Measurements from ENCODE around the gene HSPA12A.

Gene HSPA12A

DNA sequence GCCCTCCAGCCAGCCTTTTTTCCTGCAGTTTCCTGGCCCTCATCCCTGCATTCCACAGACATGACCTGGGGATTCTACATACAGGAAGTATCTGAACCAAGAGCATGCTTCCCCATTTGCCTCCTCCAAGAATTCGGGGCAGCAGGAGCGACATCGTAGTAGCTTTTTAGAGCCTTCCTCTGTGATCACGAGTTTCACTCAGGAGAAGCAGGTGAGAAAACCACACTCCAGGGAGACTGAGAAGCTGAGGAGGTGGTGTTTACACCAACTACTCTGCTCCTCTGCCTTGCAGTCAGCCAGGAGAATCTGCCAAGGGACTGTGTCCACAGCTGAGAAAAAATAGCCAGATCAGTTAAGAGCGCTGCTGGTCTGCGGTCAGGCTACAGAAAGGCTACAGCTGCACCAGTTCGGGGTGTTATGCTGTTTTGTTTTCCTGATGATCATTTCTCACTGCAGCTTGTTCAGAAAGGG lies 54.1 kb downstream of the HSPA12A start:
- no peak overlapping the region for H3K27ac ChIP-seq (ENCODE audit: extremely low read depth, low read depth, low read length)
- ChIA-PET POLR2A (no interaction called here), CTCF (interaction anchor here (0.9 to 4.4 kb wide), 3 partner anchors 10 to 486 kb away, joined by 3 to 27 read pairs (median 8); no protein-coding TSS in a partner anchor)
- H3K4me1 ChIP-seq (ENCODE audit: control insufficient read depth, insufficient read depth, low read length), result no peaks in the 10 kb centered on the region
- peaks cover 0 to 19% of the 10 kb centered on the region in 2 experiments; a peak in 1 of 3 replicates for H3K36me3 ChIP-seq (ENCODE audit: control insufficient read depth in 2 of 2, insufficient read depth in 1 of 2, low read length in 2 of 2)
- no peaks in the 10 kb centered on the region for H3K9me3 ChIP-seq (ENCODE audit: control insufficient read depth, insufficient read depth, low read depth, low read length)
- H3K4me3 ChIP-seq (ENCODE audit: low read depth, low read length), result no peak overlapping the region
- TF ChIP-seq ZNF114 (tag by site-specific recombination; IDR thresholded peaks at IDR 0.05) (no peak), ZSCAN23 (tag by site-specific recombination; IDR thresholded peaks at IDR 0.05) (no peak), ZNF707 (tag by site-specific recombination; IDR thresholded peaks at IDR 0.05) (no peak), ZNF830 (tag by site-specific recombination; IDR thresholded peaks at IDR 0.05; ENCODE audit: low read depth) (no peak), KLF8 (tag by site-specific recombination; IDR thresholded peaks at IDR 0.05) (no peak), SCRT2 (tag by site-specific recombination; IDR thresholded peaks at IDR 0.05) (no peak), ZNF335 (tag by site-specific recombination; conservative IDR thresholded peaks at IDR 0.05) (no peak), ZNF544 (tag by site-specific recombination; IDR thresholded peaks at IDR 0.05) (no peak), ZBTB20 (tag by site-specific recombination; IDR thresholded peaks at IDR 0.05) (no peak), ZNF529 (tag by site-specific recombination; IDR thresholded peaks at IDR 0.05; ENCODE audit: insufficient replicate concordance) (no peak), ZNF354C (tag by site-specific recombination; IDR thresholded peaks at IDR 0.05; ENCODE audit: borderline replicate concordance, low read depth) (no peak), ZNF24 (tag by site-specific recombination; IDR thresholded peaks at IDR 0.05) (no peak), ZNF561 (tag by site-specific recombination; IDR thresholded peaks at IDR 0.05; ENCODE audit: borderline replicate concordance) (no peak), KLF10 (tag by site-specific recombination; IDR thresholded peaks at IDR 0.05) (no peak)
- TF ChIP-seq, protein P1, sequence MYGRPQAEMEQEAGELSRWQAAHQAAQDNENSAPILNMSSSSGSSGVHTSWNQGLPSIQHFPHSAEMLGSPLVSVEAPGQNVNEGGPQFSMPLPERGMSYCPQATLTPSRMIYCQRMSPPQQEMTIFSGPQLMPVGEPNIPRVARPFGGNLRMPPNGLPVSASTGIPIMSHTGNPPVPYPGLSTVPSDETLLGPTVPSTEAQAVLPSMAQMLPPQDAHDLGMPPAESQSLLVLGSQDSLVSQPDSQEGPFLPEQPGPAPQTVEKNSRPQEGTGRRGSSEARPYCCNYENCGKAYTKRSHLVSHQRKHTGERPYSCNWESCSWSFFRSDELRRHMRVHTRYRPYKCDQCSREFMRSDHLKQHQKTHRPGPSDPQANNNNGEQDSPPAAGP (tag by site-specific recombination; IDR thresholded peaks at IDR 0.05), result no peak
- TF ChIP-seq, protein P2, sequence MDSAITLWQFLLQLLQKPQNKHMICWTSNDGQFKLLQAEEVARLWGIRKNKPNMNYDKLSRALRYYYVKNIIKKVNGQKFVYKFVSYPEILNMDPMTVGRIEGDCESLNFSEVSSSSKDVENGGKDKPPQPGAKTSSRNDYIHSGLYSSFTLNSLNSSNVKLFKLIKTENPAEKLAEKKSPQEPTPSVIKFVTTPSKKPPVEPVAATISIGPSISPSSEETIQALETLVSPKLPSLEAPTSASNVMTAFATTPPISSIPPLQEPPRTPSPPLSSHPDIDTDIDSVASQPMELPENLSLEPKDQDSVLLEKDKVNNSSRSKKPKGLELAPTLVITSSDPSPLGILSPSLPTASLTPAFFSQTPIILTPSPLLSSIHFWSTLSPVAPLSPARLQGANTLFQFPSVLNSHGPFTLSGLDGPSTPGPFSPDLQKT (IDR thresholded peaks at IDR 0.05; ENCODE audit: borderline replicate concordance, low read depth, low read length), result no peak
- TF ChIP-seq, protein P3, sequence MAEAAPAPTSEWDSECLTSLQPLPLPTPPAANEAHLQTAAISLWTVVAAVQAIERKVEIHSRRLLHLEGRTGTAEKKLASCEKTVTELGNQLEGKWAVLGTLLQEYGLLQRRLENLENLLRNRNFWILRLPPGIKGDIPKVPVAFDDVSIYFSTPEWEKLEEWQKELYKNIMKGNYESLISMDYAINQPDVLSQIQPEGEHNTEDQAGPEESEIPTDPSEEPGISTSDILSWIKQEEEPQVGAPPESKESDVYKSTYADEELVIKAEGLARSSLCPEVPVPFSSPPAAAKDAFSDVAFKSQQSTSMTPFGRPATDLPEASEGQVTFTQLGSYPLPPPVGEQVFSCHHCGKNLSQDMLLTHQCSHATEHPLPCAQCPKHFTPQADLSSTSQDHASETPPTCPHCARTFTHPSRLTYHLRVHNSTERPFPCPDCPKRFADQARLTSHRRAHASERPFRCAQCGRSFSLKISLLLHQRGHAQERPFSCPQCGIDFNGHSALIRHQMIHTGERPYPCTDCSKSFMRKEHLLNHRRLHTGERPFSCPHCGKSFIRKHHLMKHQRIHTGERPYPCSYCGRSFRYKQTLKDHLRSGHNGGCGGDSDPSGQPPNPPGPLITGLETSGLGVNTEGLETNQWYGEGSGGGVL (tag by site-specific recombination; IDR thresholded peaks at IDR 0.05), result no peak
- TF ChIP-seq, protein P4, sequence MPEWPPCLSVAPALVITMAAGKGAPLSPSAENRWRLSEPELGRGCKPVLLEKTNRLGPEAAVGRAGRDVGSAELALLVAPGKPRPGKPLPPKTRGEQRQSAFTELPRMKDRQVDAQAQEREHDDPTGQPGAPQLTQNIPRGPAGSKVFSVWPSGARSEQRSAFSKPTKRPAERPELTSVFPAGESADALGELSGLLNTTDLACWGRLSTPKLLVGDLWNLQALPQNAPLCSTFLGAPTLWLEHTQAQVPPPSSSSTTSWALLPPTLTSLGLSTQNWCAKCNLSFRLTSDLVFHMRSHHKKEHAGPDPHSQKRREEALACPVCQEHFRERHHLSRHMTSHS (tag by site-specific recombination; IDR thresholded peaks at IDR 0.05), result no peak
- TF ChIP-seq, protein P5, sequence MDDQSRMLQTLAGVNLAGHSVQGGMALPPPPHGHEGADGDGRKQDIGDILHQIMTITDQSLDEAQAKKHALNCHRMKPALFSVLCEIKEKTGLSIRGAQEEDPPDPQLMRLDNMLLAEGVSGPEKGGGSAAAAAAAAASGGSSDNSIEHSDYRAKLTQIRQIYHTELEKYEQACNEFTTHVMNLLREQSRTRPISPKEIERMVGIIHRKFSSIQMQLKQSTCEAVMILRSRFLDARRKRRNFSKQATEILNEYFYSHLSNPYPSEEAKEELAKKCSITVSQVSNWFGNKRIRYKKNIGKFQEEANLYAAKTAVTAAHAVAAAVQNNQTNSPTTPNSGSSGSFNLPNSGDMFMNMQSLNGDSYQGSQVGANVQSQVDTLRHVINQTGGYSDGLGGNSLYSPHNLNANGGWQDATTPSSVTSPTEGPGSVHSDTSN (CRISPR knock-in tag; IDR thresholded peaks at IDR 0.05), result no peak

DNA sequence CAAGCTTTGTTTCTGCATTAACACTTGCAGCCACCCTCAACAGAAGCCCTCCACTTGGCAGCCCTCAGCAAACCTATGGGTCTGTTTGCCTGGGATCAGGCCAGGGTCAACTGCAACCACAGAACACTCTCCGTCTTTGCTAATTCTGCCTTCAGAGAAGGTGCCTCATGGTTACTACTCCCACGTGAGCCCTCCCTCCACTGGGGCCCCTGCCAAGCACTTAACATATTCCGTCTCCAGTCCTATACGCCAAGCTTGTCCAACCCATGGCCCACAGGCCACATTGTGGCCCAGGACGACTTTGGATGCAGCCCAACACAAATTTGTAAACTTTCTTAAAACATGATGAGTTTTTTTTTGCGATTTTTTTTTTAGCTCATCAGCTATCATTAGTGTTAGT lies 54.7 kb downstream of the HSPA12A start:
- H3K4me3 ChIP-seq (ENCODE audit: low read depth, low read length), result no peak overlapping the region
- ChIA-PET CTCF (interaction anchor here (0.6 to 4.4 kb wide), 5 partner anchors 10 to 489 kb away, joined by 3 to 27 read pairs (median 3); no protein-coding TSS in a partner anchor), POLR2A (no interaction called here)
- no peaks in the 10 kb centered on the region for H3K9me3 ChIP-seq (ENCODE audit: control insufficient read depth, insufficient read depth, low read depth, low read length)
- H3K4me1 ChIP-seq (ENCODE audit: control insufficient read depth, insufficient read depth, low read length), result no peaks in the 10 kb centered on the region
- peaks cover 0 to 12% of the 10 kb centered on the region in 2 experiments; a peak in 1 of 3 replicates for H3K36me3 ChIP-seq (ENCODE audit: control insufficient read depth in 2 of 2, insufficient read depth in 1 of 2, low read length in 2 of 2)
- H3K27ac ChIP-seq (ENCODE audit: extremely low read depth, low read depth, low read length), result no peak overlapping the region
- TF ChIP-seq ZNF747 (tag by site-specific recombination; IDR thresholded peaks at IDR 0.05) (no peak), RBAK (tag by site-specific recombination; IDR thresholded peaks at IDR 0.05) (no peak), GLI2 (tag by site-specific recombination; IDR thresholded peaks at IDR 0.05; ENCODE audit: borderline replicate concordance, low read depth) (no peak), ZNF169 (tag by site-specific recombination; IDR thresholded peaks at IDR 0.05) (no peak), ZNF37A (tag by site-specific recombination; IDR thresholded peaks at IDR 0.05) (no peak), ZNF175 (tag by site-specific recombination; IDR thresholded peaks at IDR 0.05) (no peak), ZNF596 (tag by site-specific recombination; IDR thresholded peaks at IDR 0.05) (no peak), REPIN1 (tag by site-specific recombination; IDR thresholded peaks at IDR 0.05; ENCODE audit: low read depth) (no peak), ZNF555 (tag by site-specific recombination; conservative IDR thresholded peaks at IDR 0.05) (no peak)
- TF ChIP-seq, protein P6, sequence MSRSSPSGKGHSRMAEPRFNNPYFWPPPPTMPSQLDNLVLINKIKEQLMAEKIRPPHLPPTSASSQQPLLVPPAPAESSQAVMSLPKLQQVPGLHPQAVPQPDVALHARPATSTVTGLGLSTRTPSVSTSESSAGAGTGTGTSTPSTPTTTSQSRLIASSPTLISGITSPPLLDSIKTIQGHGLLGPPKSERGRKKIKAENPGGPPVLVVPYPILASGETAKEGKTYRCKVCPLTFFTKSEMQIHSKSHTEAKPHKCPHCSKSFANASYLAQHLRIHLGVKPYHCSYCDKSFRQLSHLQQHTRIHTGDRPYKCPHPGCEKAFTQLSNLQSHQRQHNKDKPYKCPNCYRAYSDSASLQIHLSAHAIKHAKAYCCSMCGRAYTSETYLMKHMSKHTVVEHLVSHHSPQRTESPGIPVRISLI (tag by site-specific recombination; IDR thresholded peaks at IDR 0.05), result no peak

Measured in HEK293 (cell line).